Measurements from ENCODE around the gene RGSL1.

GRCh38 chr1:182408435-182409075 is 41.4 kb upstream of the RGSL1 start:
- TF ChIP-seq RAD21 (conservative IDR thresholded peaks at IDR 0.05), result no peak
- TF ChIP-seq CTCF (IDR thresholded peaks at IDR 0.05; ENCODE audit: poor library complexity, severe bottlenecking), result no peak
- TF ChIP-seq EP300 (conservative IDR thresholded peaks at IDR 0.05; ENCODE audit: poor library complexity, severe bottlenecking), result no peak
- no peak for TF ChIP-seq EZH2 (IDR thresholded peaks at IDR 0.05; ENCODE audit: borderline replicate concordance, insufficient read depth, low read length, poor library complexity, severe bottlenecking)
- no peak for TF ChIP-seq REST (IDR thresholded peaks at IDR 0.05; ENCODE audit: borderline replicate concordance)
- no peak for TF ChIP-seq POLR2AphosphoS5 (IDR thresholded peaks at IDR 0.05)
- TF ChIP-seq TAF1 (IDR thresholded peaks at IDR 0.05; ENCODE audit: low read depth), result no peak

Data from neural cell (in vitro differentiated cells).